ENCODE data around the gene TDP1. TPM values are rescaled to one million over a fixed set of nuclear protein-coding genes. Genes with fewer than 3 reads are reported as not detected.

Gene TDP1
- total RNA-seq, result 13.5 and 14.6 TPM in 2 replicates

GRCh38 chr14:89955745-89956660, at the start of gene TDP1:
TSS of gene TDP1 (plus strand) at chr14:89955927. CDS start at chr14:89963115, 7,188 bp downstream.

DNA sequence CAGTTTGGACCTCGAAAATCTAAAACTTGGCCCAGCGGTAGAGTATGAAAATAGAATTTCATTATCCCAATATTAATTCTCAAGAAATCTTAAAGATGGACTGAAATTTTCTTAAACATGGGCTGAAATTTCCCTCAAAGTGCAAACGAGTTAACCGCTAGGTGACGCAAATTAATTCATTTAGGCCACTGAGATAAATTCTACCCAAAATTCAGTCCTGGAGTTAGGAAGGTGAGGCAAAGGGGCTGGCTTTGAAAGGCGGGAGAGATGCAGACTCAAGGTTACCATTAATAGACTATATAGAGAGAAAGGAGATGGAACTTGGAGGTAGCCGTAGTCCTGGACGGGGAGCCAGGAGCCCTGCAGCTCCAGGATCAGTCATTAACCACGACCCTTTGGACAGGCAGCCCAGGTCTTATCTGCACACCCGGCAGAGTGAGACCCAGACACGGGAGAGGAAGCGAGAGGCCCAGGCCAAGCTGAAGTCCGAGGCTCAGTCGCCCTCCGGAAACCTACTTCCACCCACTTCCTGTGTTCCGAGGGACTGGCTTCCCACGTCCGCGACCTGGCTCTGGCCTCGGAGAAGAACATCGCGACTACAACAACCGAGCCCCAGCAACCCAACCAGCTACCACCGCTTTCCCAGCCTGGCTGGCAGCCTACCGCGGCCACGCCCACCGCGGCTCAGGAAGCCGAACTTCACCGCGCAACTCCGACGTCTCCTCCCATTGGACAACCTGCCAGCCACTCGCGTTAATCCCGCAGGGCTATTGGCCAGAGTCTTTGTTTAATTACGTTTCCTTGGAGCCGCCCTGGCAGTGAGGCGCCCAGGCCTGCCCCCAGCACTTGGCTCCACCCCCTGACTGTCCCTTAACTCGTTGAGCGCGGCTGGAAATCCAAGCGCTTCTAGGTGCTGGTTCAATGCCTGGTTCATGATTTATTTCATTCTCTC, 1.4 kb upstream of the TDP1 start, which contains the start of gene EFCAB11:
EFCAB11 (minus strand) TSS at position 661 of the 952 bp plus-strand sequence; CDS start at position 591, 70 bp downstream.

GRCh38 chr14:90061685-90062126, 106.0 kb downstream of the TDP1 start, which contains the start of gene KCNK13:
TSS of gene KCNK13 (plus strand) at chr14:90061994. CDS start at chr14:90062206, 212 bp downstream.

Other genes starting within 250 kb of the TDP1 start
- gene EFCAB11, start 1.2 kb upstream of the TDP1 start, total RNA-seq, result 2.8 TPM in 2 replicates
- not detected in 2 replicates for gene KCNK13, start 106.1 kb downstream of the TDP1 start, total RNA-seq

Measured in hair follicle dermal papilla cell (primary cell).